Mammary epithelial cell (primary cell): ENCODE data around the gene PNMA1.

ENCODE experiments used
- CTCF ChIP-seq, 2 donors: IDR thresholded peaks in 1 of 2; conservative IDR thresholded peaks in 1 of 2; 2 replicates each; pipeline ENCODE4 v1.5.1; 2011 to 2012; ENCODE audit warnings: inconsistent platforms in 2 of 2, low read length in 2 of 2, mild to moderate bottlenecking in 2 of 2, control low read depth in 1 of 2, low read depth in 1 of 2; ENCODE audit not compliant: insufficient read depth in 1 of 2; ENCODE audit errors: extremely low read depth in 1 of 2
- EZH2 ChIP-seq: IDR thresholded peaks from 2 replicates; pipeline ENCODE4 v1.6.1; 2012; ENCODE audit warnings: low read length, inconsistent platforms, borderline replicate concordance

- no peak for TF ChIP-seq CTCF (conservative IDR thresholded peaks at IDR 0.05 in 1 of 2, IDR thresholded peaks at IDR 0.05 in 1 of 2; ENCODE audit: extremely low read depth in 1 of 2, insufficient read depth in 1 of 2, low read depth in 1 of 2, low read length in 2 of 2)
- TF ChIP-seq EZH2: no peak
Measured at GRCh38 chr14:73743431-73743931, 29.3 kb upstream of the PNMA1 start.
